ENCODE measurements around the gene PRIMPOL.
A peak's percentile ranks its signal among the peaks of the same experiment; 100 is the strongest.
"Not testable (repeated sequence)": the region's sequence is repeated elsewhere in the genome, so short reads cannot be mapped to it uniquely, and the experiment has no call there.

PRIMPOL gene

DNA sequence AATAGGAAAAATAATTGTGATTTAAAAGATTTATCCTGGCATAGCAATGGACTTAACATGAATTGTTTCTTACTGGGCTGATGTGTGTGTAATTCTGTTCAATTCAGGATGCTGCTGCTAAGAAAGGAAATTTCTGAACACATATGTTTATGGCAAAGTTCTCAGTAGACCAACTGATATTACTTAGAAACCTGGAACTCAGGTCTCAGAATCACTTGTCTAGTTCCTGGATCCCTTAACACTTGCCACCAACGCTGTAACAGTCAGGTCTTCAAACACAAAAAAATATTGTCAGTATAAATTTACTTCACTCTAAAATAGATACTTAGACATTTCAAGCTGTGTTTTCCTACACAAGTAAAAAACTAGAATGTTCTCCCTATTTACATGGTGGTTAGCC lies 5.8 kb upstream of the PRIMPOL start:
- H3K4me3 ChIP-seq (ENCODE audit: low read length) = no peak overlapping the region

DNA sequence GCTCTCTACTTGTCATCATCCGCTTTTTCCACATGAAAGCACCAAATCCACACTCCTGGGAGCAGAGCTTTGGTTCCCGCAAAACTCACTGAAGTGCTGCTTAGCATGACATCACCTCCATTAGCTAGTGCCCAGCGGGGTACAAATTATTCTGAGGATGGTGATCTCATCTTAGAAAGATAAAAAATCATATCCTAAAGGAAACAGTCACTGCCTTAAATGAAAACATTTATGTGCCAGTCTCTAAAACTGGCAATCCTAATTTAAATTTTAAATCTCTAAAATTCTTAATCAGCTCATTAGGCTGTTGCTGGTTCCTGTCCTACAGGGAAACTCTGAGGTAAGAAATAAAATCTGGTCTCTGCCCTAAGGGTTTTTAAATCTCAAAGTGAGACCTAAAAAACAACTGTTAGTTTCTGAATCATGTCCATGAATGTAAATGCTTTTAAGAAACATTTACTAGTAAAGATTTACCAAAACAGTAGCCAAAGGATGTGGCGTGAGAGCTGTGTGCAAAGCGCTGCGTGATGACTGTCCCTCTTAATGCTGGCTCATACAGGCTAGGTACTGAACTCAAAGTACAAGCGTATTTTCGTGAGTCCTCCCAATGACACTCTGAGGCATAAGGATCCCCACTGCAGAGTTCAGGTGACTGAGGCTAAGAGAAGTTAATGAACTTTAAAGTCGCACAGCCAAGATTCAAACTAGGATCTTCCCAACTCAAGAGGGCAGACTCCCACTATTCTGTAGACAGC lies 4.8 kb upstream of the PRIMPOL start:
- Histone ChIP-seq H3K4me3 (ENCODE audit: low read length) (no peak overlapping the region), H3K36me3 (ENCODE audit: control insufficient read depth, insufficient read depth, low read length) (no peaks in the 10 kb centered on the region), H3K27me3 (ENCODE audit: control insufficient read depth, insufficient read depth, low read length) (no peaks in the 10 kb centered on the region), H3K9me3 (ENCODE audit: control insufficient read depth, low read length) (no peaks in the 10 kb centered on the region), H3K9ac (ENCODE audit: low read length) (no peak overlapping the region), H3K4me1 (ENCODE audit: control insufficient read depth, insufficient read depth, low read length) (peaks cover 36% of the 10 kb centered on the region)

More for the DNA sequence above, 5.8 kb upstream of the PRIMPOL start:
- H3K36me3 ChIP-seq (ENCODE audit: control insufficient read depth, insufficient read depth, low read length) = no peaks in the 10 kb centered on the region
- no peaks in the 10 kb centered on the region for H3K27me3 ChIP-seq (ENCODE audit: control insufficient read depth, insufficient read depth, low read length)
- H3K4me1 ChIP-seq (ENCODE audit: control insufficient read depth, insufficient read depth, low read length) = peaks cover 36% of the 10 kb centered on the region
- no peak overlapping the region for H3K9ac ChIP-seq (ENCODE audit: low read length)
- H3K9me3 ChIP-seq (ENCODE audit: control insufficient read depth, low read length) = no peaks in the 10 kb centered on the region

DNA sequence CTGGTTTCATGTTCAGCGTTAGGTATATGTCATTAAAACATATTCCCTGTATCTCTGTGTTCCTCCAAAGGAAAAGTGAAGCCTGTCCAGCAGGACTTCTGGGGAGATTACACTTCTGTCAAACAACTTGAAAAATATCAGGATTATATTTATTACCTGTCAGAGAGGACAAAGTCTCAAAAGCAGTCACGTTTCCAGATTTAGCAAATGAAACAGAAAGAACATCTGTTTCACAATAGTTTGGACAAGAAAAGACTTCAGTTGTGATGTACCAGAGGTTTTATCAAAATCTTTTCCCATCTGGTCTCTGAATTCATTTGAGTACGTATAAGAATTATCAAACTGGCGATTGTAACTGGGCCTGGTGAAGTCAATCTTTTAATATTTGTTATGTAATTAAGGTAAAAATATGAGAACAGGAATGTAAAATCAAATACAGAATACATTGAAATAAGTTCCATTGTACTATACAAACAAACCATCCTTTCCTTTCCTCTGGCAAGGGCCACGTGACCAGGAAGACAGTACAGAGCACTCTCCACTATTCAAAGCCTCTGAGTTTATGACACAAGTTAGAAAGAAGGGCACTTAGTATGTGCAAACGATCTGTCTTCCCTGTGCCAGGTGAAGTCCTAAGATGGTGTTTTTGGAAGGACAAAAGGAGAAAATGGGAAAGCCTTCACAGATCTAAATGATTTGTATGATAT lies 3.5 kb upstream of the PRIMPOL start:
- Histone ChIP-seq H3K9ac (ENCODE audit: low read length) (no peak overlapping the region), H3K4me3 (ENCODE audit: low read length) (peak overlapping the region; percentile 7), H3K27me3 (ENCODE audit: control insufficient read depth, insufficient read depth, low read length) (no peaks in the 10 kb centered on the region), H3K36me3 (ENCODE audit: control insufficient read depth, insufficient read depth, low read length) (no peaks in the 10 kb centered on the region), H3K9me3 (ENCODE audit: control insufficient read depth, low read length) (no peaks in the 10 kb centered on the region), H3K4me1 (ENCODE audit: control insufficient read depth, insufficient read depth, low read length) (peaks cover 36% of the 10 kb centered on the region)

DNA sequence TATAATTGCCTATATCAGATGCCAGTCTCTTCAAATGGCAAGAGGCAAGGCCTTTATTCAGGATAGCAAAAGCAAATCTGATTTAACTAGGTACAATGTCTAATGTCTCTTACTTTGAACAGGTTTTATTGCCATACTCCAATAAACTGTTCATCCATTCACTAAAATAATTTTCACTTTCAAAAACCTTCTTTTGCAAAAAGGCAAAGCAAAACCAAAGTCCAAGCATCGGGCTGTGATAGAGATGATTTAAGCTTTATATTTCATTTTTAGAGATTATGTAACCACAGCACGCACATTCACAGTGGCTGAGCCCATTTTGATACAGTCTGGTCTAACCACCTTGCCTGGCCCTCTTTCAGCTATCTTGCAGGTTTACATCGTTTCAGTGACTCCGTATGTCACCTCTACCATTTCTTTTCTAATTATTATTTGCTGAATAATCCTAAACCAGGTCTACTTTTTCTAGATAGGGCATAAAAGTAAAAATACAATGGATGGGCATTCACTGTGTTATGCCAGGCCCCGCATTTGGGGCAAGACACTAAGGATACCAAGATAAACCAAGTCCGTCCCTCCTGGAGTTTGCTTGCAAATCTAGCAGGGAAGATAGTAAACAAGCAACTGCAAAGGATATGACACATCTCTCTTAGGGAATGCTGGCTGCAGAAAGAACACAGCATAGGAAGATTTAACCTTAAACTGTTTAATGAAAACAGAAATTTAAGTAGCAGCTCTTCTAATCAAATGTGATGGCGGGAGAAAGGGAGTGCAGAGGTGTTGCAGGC lies 2.1 kb upstream of the PRIMPOL start:
- Histone ChIP-seq H3K4me1 (ENCODE audit: control insufficient read depth, insufficient read depth, low read length) (peaks cover 36% of the 10 kb centered on the region), H3K27me3 (ENCODE audit: control insufficient read depth, insufficient read depth, low read length) (no peaks in the 10 kb centered on the region), H3K36me3 (ENCODE audit: control insufficient read depth, insufficient read depth, low read length) (no peaks in the 10 kb centered on the region), H3K4me3 (ENCODE audit: low read length) (peak overlapping the region; percentile 84), H3K9ac (ENCODE audit: low read length) (peak overlapping the region; percentile 98), H3K9me3 (ENCODE audit: control insufficient read depth, low read length) (no peaks in the 10 kb centered on the region)

DNA sequence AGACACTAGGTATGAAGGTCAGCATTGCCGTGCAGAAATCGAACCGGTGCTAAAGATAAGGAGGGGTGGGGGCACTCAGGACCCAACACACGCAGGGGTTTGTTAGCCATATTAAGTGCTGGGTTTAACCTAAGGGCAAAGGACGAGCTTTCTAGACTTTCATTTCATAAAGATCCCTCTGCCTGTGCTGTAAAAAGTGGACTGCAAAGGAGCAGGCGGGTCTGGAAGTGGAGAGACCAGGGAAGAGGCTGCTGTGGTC lies 1.6 kb upstream of the PRIMPOL start:
- Histone ChIP-seq H3K4me1 (ENCODE audit: control insufficient read depth, insufficient read depth, low read length) (peaks cover 36% of the 10 kb centered on the region), H3K9ac (ENCODE audit: low read length) (peak overlapping the region; percentile 98), H3K27me3 (ENCODE audit: control insufficient read depth, insufficient read depth, low read length) (no peaks in the 10 kb centered on the region), H3K4me3 (ENCODE audit: low read length) (peak overlapping the region; percentile 84), H3K36me3 (ENCODE audit: control insufficient read depth, insufficient read depth, low read length) (no peaks in the 10 kb centered on the region), H3K9me3 (ENCODE audit: control insufficient read depth, low read length) (no peaks in the 10 kb centered on the region)

DNA sequence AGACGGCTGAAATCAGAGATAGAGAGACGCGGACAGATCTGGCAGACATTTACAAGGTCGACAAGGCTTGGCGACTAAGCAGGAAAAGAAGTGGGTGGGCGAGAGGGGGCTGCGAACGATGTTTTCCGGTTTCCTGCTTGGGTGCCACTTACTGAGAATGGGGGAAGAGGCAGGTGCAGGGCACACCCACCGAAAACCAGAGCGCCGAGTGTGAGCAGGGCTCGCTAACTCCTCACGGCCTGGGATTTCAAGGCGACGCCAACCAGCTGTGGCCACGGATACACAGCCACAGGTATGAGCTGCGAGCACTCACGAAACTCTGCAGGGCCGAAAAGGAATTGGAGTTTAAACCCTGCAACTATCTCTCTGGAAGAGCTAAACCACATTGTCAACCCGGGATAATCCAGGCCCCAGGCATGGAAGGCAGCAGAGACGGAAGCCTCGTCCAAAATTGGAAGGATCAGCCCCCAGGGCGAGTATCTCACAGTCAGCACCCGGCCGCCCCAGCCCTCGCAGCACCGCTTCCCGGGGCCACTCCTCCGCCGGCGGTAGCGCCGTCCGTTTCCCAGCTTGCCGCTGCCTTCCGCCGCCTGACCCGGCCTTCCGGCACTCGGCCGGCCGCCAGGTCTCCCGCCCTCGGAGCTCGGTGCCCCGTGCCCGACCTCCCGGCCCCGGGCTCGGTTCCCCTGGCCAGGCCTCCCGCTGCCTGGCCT lies 1.1 kb upstream of the PRIMPOL start:
- Histone ChIP-seq H3K27me3 (ENCODE audit: control insufficient read depth, insufficient read depth, low read length) (no peaks in the 10 kb centered on the region), H3K4me1 (ENCODE audit: control insufficient read depth, insufficient read depth, low read length) (peaks cover 36% of the 10 kb centered on the region), H3K9ac (ENCODE audit: low read length) (peak overlapping the region; percentile 98), H3K4me3 (ENCODE audit: low read length) (peak overlapping the region; percentile 84), H3K9me3 (ENCODE audit: control insufficient read depth, low read length) (no peaks in the 10 kb centered on the region), H3K36me3 (ENCODE audit: control insufficient read depth, insufficient read depth, low read length) (no peaks in the 10 kb centered on the region)

DNA sequence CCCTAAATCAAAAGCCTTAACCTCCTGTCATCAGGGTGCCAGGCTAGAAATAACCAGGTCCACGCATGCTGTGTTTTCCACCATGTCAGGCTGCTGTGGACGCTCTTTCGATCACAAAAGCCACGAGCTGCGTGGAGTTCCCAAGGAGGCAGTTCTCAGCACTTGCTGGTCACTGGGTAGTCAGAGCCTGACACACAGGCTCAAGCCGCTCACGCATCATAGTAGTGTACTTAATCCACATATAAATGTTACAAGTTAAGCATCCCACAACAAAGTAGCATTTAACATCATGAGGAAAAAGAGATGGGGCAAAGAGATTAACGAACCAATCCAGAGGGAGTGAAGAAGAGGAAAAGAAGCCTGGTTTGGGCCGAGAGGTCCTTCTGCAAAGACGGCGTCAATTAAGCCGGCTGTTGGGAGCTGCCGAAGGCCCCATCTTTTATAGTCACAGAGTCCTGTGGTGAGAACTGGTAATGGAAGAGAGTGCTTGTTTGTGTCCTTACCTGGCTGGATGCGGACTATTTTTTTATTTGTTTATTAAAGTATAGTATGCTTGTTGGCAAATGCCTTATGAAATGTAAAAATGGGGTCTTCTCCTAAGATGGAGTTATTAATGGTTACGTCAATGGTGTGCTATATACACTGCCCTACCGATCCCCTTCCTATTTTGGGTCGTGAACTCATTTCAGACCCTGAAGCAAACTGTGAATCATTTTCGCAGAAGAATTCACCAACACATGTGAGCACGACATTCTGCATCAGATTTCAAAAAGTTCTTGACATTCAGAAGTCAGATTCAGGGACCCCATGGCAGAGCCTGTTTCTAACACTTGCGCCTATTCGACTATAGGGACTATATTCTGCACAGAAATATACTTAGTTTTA lies 675 bp downstream of the PRIMPOL start:
- peak overlapping the region; percentile 91 for H3K9ac ChIP-seq (ENCODE audit: low read length)
- peak overlapping the region; percentile 97 for H3K4me3 ChIP-seq (ENCODE audit: low read length)
- peaks cover 31% of the 10 kb centered on the region for H3K4me1 ChIP-seq (ENCODE audit: control insufficient read depth, insufficient read depth, low read length)

DNA sequence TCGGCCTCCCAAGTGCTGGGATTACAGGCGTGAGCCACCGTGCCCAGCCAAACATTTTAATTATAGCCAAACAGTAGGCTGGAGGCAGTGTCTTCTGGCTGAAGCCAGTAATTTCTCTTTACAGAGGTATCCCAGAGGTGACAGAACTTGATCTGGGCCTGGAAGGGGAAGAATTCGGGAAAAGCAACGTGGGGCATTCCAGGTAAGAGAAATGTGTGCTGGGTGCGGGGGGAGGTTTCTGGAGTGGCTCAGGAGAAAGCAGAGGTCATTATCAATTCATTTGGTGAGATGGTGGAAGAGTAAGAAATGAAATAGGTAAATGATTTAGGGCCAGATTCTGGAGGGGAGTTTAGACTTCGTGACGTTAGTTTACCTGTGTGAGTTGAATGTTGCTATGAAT lies 2.4 kb downstream of the PRIMPOL start:
- Histone ChIP-seq H3K4me3 (ENCODE audit: low read length) (no peak overlapping the region), H3K9ac (ENCODE audit: low read length) (no peak overlapping the region), H3K36me3 (ENCODE audit: control insufficient read depth, insufficient read depth, low read length) (no peaks in the 10 kb centered on the region), H3K9me3 (ENCODE audit: control insufficient read depth, low read length) (no peaks in the 10 kb centered on the region), H3K27me3 (ENCODE audit: control insufficient read depth, insufficient read depth, low read length) (no peaks in the 10 kb centered on the region), H3K4me1 (ENCODE audit: control insufficient read depth, insufficient read depth, low read length) (peaks cover 16% of the 10 kb centered on the region)

More for the DNA sequence above, 675 bp downstream of the PRIMPOL start:
- Histone ChIP-seq H3K9me3 (ENCODE audit: control insufficient read depth, low read length) (no peaks in the 10 kb centered on the region), H3K36me3 (ENCODE audit: control insufficient read depth, insufficient read depth, low read length) (no peaks in the 10 kb centered on the region), H3K27me3 (ENCODE audit: control insufficient read depth, insufficient read depth, low read length) (no peaks in the 10 kb centered on the region)

DNA sequence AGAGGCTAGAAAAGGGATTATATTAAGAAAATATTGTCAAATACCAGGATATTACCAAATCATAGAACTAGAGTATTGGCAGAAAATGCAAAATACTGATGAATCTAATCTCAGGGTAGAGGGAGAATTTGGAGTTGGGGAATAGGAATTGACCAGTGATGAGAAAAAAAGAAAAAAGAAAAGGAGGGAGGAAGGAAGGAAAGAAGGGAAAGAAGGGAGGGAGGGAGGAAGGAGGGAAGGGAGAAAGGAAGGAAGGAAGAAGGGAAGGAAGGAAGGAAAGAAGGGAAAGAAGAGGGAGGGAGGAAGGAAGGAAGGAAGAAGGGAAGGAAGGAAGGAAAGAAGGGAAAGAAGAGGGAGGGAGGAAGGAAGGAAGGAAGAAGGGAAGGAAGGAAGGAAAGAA lies 3.1 kb downstream of the PRIMPOL start:
- not testable (repeated sequence) for H3K4me3 ChIP-seq (ENCODE audit: low read length); H3K9ac ChIP-seq (ENCODE audit: low read length); H3K27me3 ChIP-seq (ENCODE audit: control insufficient read depth, insufficient read depth, low read length); H3K9me3 ChIP-seq (ENCODE audit: control insufficient read depth, low read length); H3K36me3 ChIP-seq (ENCODE audit: control insufficient read depth, insufficient read depth, low read length)
- H3K4me1 ChIP-seq (ENCODE audit: control insufficient read depth, insufficient read depth, low read length) = peaks cover 10% of the 10 kb centered on the region

DNA sequence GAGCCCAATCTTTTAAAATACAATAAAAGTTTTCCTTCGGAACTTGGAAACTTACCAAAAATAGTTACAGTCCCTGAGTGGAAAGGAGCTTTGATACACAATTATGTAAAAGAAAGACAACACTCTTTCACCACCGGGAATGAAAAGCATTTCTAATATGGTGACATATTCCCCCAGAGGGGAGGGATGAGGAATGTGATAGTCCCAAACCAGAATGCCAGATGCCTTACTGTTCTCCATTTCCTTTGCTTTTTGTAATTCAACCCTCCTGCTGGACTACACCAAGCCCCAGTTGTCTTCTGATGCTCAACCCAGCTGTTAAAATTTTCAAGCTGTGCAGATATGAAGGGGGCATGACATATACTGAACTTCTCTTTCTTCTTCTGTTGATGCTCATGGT lies 4.1 kb downstream of the PRIMPOL start:
- Histone ChIP-seq H3K4me1 (ENCODE audit: control insufficient read depth, insufficient read depth, low read length) (peaks cover 5% of the 10 kb centered on the region), H3K36me3 (ENCODE audit: control insufficient read depth, insufficient read depth, low read length) (no peaks in the 10 kb centered on the region), H3K9me3 (ENCODE audit: control insufficient read depth, low read length) (no peaks in the 10 kb centered on the region), H3K9ac (ENCODE audit: low read length) (no peak overlapping the region), H3K4me3 (ENCODE audit: low read length) (no peak overlapping the region), H3K27me3 (ENCODE audit: control insufficient read depth, insufficient read depth, low read length) (no peaks in the 10 kb centered on the region)

Measured in mucosa of stomach (tissue), 1 donor.